Heart left ventricle (tissue), 16 donors: ENCODE measurements around the gene ACBD3. TPM values are rescaled to one million over a fixed set of nuclear protein-coding genes. Genes with fewer than 3 reads are reported as not detected.

ENCODE experiments used
- ATAC-seq, 4 donors: fragments of 200-7000 bp; cut with Tn5 transposase; one replicate each; pipeline ENCODE4 v1.9.1; 2020 to 2022; ENCODE audit warnings: moderate library complexity in 4 of 4, mild to moderate bottlenecking in 3 of 4, moderate number of reproducible peaks in 1 of 4
- DNase-seq, 5 donors: peaks; one replicate each; pipeline ENCODE4 v3.0.0-alpha.2; 2020
- H3K27ac ChIP-seq, 12 donors: fragments of 200-600 bp; sonication (generic) in 4 of 12; one replicate each; pipeline versions ENCODE4 v1.5.0 to v1.8.0; 2016 to 2022; ENCODE audit warnings: mild to moderate bottlenecking in 2 of 12
- H3K27me3 ChIP-seq, 9 donors: fragments of 200-600 bp; sonication (generic) in 2 of 9; one replicate each; pipeline versions ENCODE4 v1.5.1 to v1.8.0; 2016 to 2022; ENCODE audit warnings: mild to moderate bottlenecking in 3 of 9
- H3K36me3 ChIP-seq, 9 donors: fragments of 200-600 bp; sonication (generic) in 2 of 9; one replicate each; pipeline versions ENCODE4 v1.5.0 to v1.8.0; 2018 to 2022; ENCODE audit warnings: mild to moderate bottlenecking in 2 of 9
- H3K4me1 ChIP-seq, 12 donors: fragments of 200-600 bp; sonication (generic) in 4 of 12; one replicate each; pipeline versions ENCODE4 v1.5.0 to v1.8.0; 2016 to 2022; ENCODE audit warnings: mild to moderate bottlenecking in 3 of 12
- H3K4me3 ChIP-seq, 12 donors: fragments of 200-600 bp; sonication (generic) in 4 of 12; one replicate each; pipeline versions ENCODE4 v1.5.0 to v1.8.0; 2017 to 2022; ENCODE audit warnings: mild to moderate bottlenecking in 9 of 12, moderate library complexity in 4 of 12
- H3K9me3 ChIP-seq, 12 donors: fragments of 200-600 bp; sonication (generic) in 4 of 12; one replicate each; pipeline versions ENCODE4 v1.5.0 to v1.8.0; 2016 to 2022; ENCODE audit warnings: mild to moderate bottlenecking in 1 of 12
- POLR2A ChIP-seq, 2 donors: fragments of 450-650 bp; IDR thresholded peaks; one replicate each; pipeline ENCODE4 v1.6.1; 2017; ENCODE audit warnings: antibody characterized with exemption in 2 of 2, mild to moderate bottlenecking in 2 of 2, moderate library complexity in 2 of 2
- WGBS, 4 donors: extraction: QIAGEN DNeasy Blood & Tissue Kit in 2 of 4; methylation state at CpG; one replicate each; pipeline versions ENCODE4 v1.1.5 to v1.1.7; 2013 to 2018; 5-methylcytosine and 5-hydroxymethylcytosine counted together
- intact Hi-C, 10 donors: fragments of 100-400 bp; cut with DNase I; formaldehyde crosslinking; loops; one replicate each; pipeline versions ENCODE4 v1.11.1 to v1.14.2; 2022
- polyA plus RNA-seq, 2 donors: library from polyadenylated mRNA; stranded (reverse); fragments of 200-250 nt; gene quantifications; one replicate each; pipeline ENCODE4 v1.2.3, GENCODE V29; 2013
- total RNA-seq, 9 donors: library from RNA; depleted of rRNA in 2 of 9; stranded (reverse); fragments of >200 nt in 2 of 9; fragmentation: NEBNext Ultra II Directional in 3 of 9; extraction: Animal tissue kit (Norgen Biotek cat#: 25700) in 3 of 9; gene quantifications; one replicate each; pipeline versions ENCODE4 v1.1.0 to v1.2.4, GENCODE V29; 2016 to 2023
- TF ChIP-seq, protein P1 (sequence below), 12 donors: fragments of 200-600 bp; sonication (generic) in 4 of 12; IDR thresholded peaks; one replicate each; pipeline versions ENCODE4 v1.5.0 to v1.8.0; 2018 to 2022; ENCODE audit warnings: antibody characterized with exemption in 12 of 12, mild to moderate bottlenecking in 5 of 12
- donor health status: ischemic (EF 13 %, LVEDD 7.1; RV severe dilation, severe dysfunction).
- donor health status: healthy with polysubstance abuse.
- donor health status: DM: no; HTN: yes; CAD: no.
- donor health status: DM: no; HTN: no; CAD: no.
- donor health status: ischemic (EF 25% LVEDD 6.9; RV normal size, moderate dysfunction).
- donor health status: ischemic (EF 25% LVEDD 5.7; RV mildly dilated, moderate dysfunction).
- donor health status: healthy.
- donor health status: DM: yes; HTN: yes; CAD: no.
- donor health status: ischemic (EF 35%, LVEDD 5.7; RV mildly dilated, moderate dysfunction).
- donor health status: nonischemic (EF 11% LVEDD 7.7; RV severe dilation, severe dysfunction).
- donor health status: DM: yes; HTN: yes; CAD: no.
- donor health status: PGD.
- donor health status: ischemic (EF 29% LVEDD 5.4; RV normal size, mild dysfunction).
- donor health status: nonischemic (EF 23%, LVEDD 6.1; RV moderate dilation, normal function).

Gene ACBD3
- total and polyA plus RNA-seq, 11 donors: 9.3 to 39.1 (median 28.0) TPM

GRCh38 chr1:226128487-226129075, 58.0 kb downstream of the ACBD3 start:
- Histone ChIP-seq H3K27me3 (no peaks in the 10 kb centered on the region), H3K9me3 (no peaks in the 10 kb centered on the region), H3K4me3 (no peak overlapping the region), H3K4me1 (peaks cover 0 to 9% (median 0%) of the 10 kb centered on the region in 12 donors), H3K36me3 (no peaks in the 10 kb centered on the region), H3K27ac (peak overlapping the region in 3 of 12 donors; percentile 4 to 52 (median 5))
- ATAC-seq (peak in 1 of 4 donors; percentile 13), DNase-seq (no peak)
- intact Hi-C loops: loop anchor here in 8 of 10 donors (5.0 to 10.0 kb wide), 4 partner anchors 69 to 276 kb away; partner anchors contain the start of gene PARP1 (in 1 of the 8)
- 57 to 69% (median 62%) methylated on average over 7 to 8 of the region's 8 CpGs for WGBS, 4 donors
- TF ChIP-seq, protein P1, sequence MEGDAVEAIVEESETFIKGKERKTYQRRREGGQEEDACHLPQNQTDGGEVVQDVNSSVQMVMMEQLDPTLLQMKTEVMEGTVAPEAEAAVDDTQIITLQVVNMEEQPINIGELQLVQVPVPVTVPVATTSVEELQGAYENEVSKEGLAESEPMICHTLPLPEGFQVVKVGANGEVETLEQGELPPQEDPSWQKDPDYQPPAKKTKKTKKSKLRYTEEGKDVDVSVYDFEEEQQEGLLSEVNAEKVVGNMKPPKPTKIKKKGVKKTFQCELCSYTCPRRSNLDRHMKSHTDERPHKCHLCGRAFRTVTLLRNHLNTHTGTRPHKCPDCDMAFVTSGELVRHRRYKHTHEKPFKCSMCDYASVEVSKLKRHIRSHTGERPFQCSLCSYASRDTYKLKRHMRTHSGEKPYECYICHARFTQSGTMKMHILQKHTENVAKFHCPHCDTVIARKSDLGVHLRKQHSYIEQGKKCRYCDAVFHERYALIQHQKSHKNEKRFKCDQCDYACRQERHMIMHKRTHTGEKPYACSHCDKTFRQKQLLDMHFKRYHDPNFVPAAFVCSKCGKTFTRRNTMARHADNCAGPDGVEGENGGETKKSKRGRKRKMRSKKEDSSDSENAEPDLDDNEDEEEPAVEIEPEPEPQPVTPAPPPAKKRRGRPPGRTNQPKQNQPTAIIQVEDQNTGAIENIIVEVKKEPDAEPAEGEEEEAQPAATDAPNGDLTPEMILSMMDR (IDR thresholded peaks at IDR 0.05): no peak
- TF ChIP-seq POLR2A (IDR thresholded peaks at IDR 0.05): no peak

- WGBS, 4 donors: 71 to 81% (median 73%) methylated on average over 28 to 31 of the region's 31 CpGs
- Histone ChIP-seq H3K4me1 (peaks cover 0 to 18% (median 5%) of the 10 kb centered on the region in 12 donors), H3K36me3 (no peaks in the 10 kb centered on the region), H3K9me3 (no peaks in the 10 kb centered on the region), H3K27ac (peak overlapping the region in 1 of 12 donors; percentile 52), H3K27me3 (no peaks in the 10 kb centered on the region), H3K4me3 (no peak overlapping the region)
- intact Hi-C loops: loop anchor here in 8 of 10 donors (5.0 to 10.0 kb wide), 4 partner anchors 70 to 278 kb away; partner anchors contain the start of gene PARP1 (in 1 of the 8)
- ATAC-seq (no peak), DNase-seq (no peak)
- TF ChIP-seq POLR2A (IDR thresholded peaks at IDR 0.05): no peak
- TF ChIP-seq, protein P1 (IDR thresholded peaks at IDR 0.05): no peak
Measured at GRCh38 chr1:226126824-226127569, 59.5 kb downstream of the ACBD3 start.

DNA sequence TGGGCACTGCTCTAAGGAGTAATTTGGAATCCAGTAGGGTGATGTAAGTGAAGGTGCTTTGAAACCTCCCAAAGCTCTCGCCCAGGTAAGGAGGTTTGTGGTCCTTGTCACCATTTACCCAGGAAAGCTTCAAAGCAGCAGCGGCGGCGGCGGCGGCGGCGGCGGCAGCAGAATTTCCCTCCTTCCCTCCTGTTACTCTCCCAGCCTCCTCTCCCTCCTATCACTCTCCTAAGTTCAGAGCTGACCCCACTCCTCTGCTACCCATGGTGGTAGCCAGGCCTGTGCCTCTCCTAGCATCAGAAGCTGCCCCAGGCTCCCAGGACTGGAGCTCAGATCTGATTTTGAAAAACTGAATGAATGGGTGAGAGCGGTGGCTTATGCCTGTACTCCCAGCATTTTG, 60.7 kb downstream of the ACBD3 start:
- DNase-seq (no peak), ATAC-seq (no peak)
- Histone ChIP-seq H3K4me1 (peaks cover 0 to 23% (median 7%) of the 10 kb centered on the region in 12 donors), H3K36me3 (no peaks in the 10 kb centered on the region), H3K4me3 (no peak overlapping the region), H3K27ac (no peak overlapping the region), H3K9me3 (no peaks in the 10 kb centered on the region), H3K27me3 (no peaks in the 10 kb centered on the region)
- intact Hi-C loops: loop anchor here (1.0 to 10.0 kb wide), 6 partner anchors 71 to 279 kb away; partner anchors contain the start of gene PARP1 (in 1 of the 10)
- TF ChIP-seq, protein P1 (IDR thresholded peaks at IDR 0.05): no peak
- TF ChIP-seq POLR2A (IDR thresholded peaks at IDR 0.05): no peak
- WGBS, 4 donors: 96 to 99% (median 97%) methylated on average over 10 of the region's 10 CpGs

DNA sequence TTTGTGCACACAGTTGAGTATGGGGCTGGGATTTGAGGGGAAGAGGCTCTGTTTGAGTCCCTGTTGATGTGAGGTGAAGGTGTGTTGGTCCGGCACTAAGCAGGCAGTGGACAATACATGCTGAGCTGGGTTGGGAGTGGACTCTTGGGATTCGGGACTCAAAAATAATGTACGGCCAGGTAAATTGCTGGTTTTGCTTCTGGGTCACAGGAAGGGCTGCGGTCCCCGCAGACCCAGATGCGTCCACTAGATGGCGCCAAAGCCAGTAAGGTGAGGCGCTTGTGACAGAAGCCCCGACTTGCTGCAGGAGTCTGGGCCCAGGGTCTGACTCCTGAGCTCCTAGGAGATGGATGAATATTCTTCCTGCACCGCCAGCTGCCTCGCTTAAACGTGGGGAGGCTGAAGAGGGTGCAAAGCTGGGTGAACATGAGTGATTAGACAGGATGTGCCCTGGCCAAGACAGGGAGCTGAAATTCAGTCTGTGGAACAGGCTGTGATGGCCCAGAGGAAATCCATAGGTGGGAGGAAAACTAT, 61.4 kb downstream of the ACBD3 start:
- Histone ChIP-seq H3K4me1 (peaks cover 0 to 26% (median 8%) of the 10 kb centered on the region in 12 donors), H3K36me3 (no peaks in the 10 kb centered on the region), H3K27ac (no peak overlapping the region), H3K27me3 (no peaks in the 10 kb centered on the region), H3K4me3 (no peak overlapping the region), H3K9me3 (no peaks in the 10 kb centered on the region)
- intact Hi-C loops: loop anchor here (1.0 to 10.0 kb wide), 6 partner anchors 72 to 280 kb away; partner anchors contain the start of gene PARP1 (in 1 of the 10)
- DNase-seq: peak; percentile 77 to 89 (median 82)
- WGBS, 4 donors: 1 to 6% (median 4%) methylated on average over 10 to 12 of the region's 12 CpGs
- TF ChIP-seq, protein P1 (IDR thresholded peaks at IDR 0.05): peak; percentile 93 to 98 (median 97)
- no peak for TF ChIP-seq POLR2A (IDR thresholded peaks at IDR 0.05)
- ATAC-seq: peak; percentile 37 to 69 (median 51)
